Liver (tissue), 9 donors: ENCODE data around the gene RBM3. TPM values are rescaled to one million over a fixed set of nuclear protein-coding genes. Genes with fewer than 3 reads are reported as not detected.

Source experiments
- DNase-seq: peaks from one replicate; pipeline ENCODE4 v3.0.0-alpha.2; 2017; ENCODE audit warnings: low spot score
- H3K27ac ChIP-seq, 2 donors: one replicate each; pipeline ENCODE4 v1.7.0; 2013; ENCODE audit warnings: inconsistent platforms in 2 of 2, low read length in 2 of 2, control low read depth in 1 of 2, low read depth in 1 of 2, mild to moderate bottlenecking in 1 of 2
- H3K27me3 ChIP-seq, 4 donors: one replicate each; pipeline versions ENCODE4 v1.6.1 to v1.7.0; 2013; ENCODE audit warnings: low read length in 3 of 4, inconsistent platforms in 1 of 4, mild to moderate bottlenecking in 1 of 4, moderate library complexity in 1 of 4; ENCODE audit not compliant: control insufficient read depth in 4 of 4, insufficient read depth in 4 of 4
- H3K36me3 ChIP-seq, 4 donors: one replicate each; pipeline versions ENCODE4 v1.6.1 to v1.7.0; 2013; ENCODE audit warnings: low read length in 3 of 4, mild to moderate bottlenecking in 3 of 4, low read depth in 1 of 4, moderate library complexity in 1 of 4; ENCODE audit not compliant: control insufficient read depth in 4 of 4, insufficient read depth in 3 of 4
- H3K4me1 ChIP-seq, 4 donors: one replicate each; pipeline versions ENCODE4 v1.6.1 to v1.7.0; 2013; ENCODE audit warnings: low read length in 3 of 4, mild to moderate bottlenecking in 3 of 4, moderate library complexity in 1 of 4; ENCODE audit not compliant: control insufficient read depth in 4 of 4, insufficient read depth in 4 of 4
- H3K4me3 ChIP-seq, 3 donors: one replicate each; pipeline versions ENCODE4 v1.6.1 to v1.7.0; 2013; ENCODE audit warnings: low read length in 3 of 3, control low read depth in 1 of 3, low read depth in 1 of 3, mild to moderate bottlenecking in 1 of 3
- H3K9ac ChIP-seq, 2 donors: one replicate each; pipeline ENCODE4 v1.7.0; 2013; ENCODE audit warnings: low read length in 2 of 2, mild to moderate bottlenecking in 2 of 2, moderate library complexity in 2 of 2, control low read depth in 1 of 2, low read depth in 1 of 2
- H3K9me3 ChIP-seq, 4 donors: one replicate each; pipeline versions ENCODE4 v1.6.1 to v1.7.0; 2013; ENCODE audit warnings: low read length in 3 of 4; ENCODE audit not compliant: control insufficient read depth in 4 of 4
- ATF3 ChIP-seq: IDR thresholded peaks from 2 replicates; pipeline ENCODE4 v1.6.1; 2016; ENCODE audit warnings: antibody characterized with exemption
- CTCF ChIP-seq: fragments of 150-350 bp; IDR thresholded peaks from 2 replicates; pipeline ENCODE4 v1.5.1; 2017; ENCODE audit warnings: improper control_type of control experiment, low read depth, low read length; ENCODE audit not compliant: missing input control
- EGR1 ChIP-seq, 2 donors: IDR thresholded peaks; 2 replicates each; pipeline ENCODE4 v1.6.1; 2016 to 2018; ENCODE audit warnings: antibody characterized with exemption in 2 of 2, low read depth in 2 of 2
- FOXA1 ChIP-seq: IDR thresholded peaks from 2 replicates; pipeline ENCODE4 v1.6.1; 2016; ENCODE audit warnings: antibody characterized with exemption
- FOXA2 ChIP-seq: IDR thresholded peaks from 2 replicates; pipeline ENCODE4 v1.6.1; 2016; ENCODE audit warnings: antibody characterized with exemption
- GABPA ChIP-seq, 2 donors: IDR thresholded peaks in 1 of 2; conservative IDR thresholded peaks in 1 of 2; 2 replicates each; pipeline ENCODE4 v1.6.1; 2016; ENCODE audit warnings: antibody characterized with exemption in 2 of 2, mild to moderate bottlenecking in 1 of 2, moderate library complexity in 1 of 2
- HNF4A ChIP-seq, 2 donors: conservative IDR thresholded peaks; 2 replicates each; pipeline ENCODE4 v1.6.1; 2016; ENCODE audit warnings: antibody characterized with exemption in 2 of 2, mild to moderate bottlenecking in 2 of 2
- HNF4G ChIP-seq: IDR thresholded peaks from 2 replicates; pipeline ENCODE4 v1.6.1; 2016; ENCODE audit warnings: antibody characterized with exemption
- JUND ChIP-seq, 2 donors: IDR thresholded peaks; 2 replicates each; pipeline ENCODE4 v1.6.1; 2016; ENCODE audit warnings: antibody characterized with exemption in 2 of 2
- MAX ChIP-seq: IDR thresholded peaks from 2 replicates; pipeline ENCODE4 v1.6.1; 2016; ENCODE audit warnings: antibody characterized with exemption
- NR2F2 ChIP-seq: IDR thresholded peaks from 2 replicates; pipeline ENCODE4 v1.6.1; 2016; ENCODE audit warnings: antibody characterized with exemption
- RAD21 ChIP-seq, 2 donors: IDR thresholded peaks; 2 replicates each; pipeline ENCODE4 v1.6.1; 2016; ENCODE audit warnings: antibody characterized with exemption in 2 of 2, mild to moderate bottlenecking in 2 of 2
- REST ChIP-seq: IDR thresholded peaks from 2 replicates; pipeline ENCODE4 v1.6.1; 2016; ENCODE audit warnings: antibody characterized with exemption, mild to moderate bottlenecking
- RXRA ChIP-seq, 2 donors: IDR thresholded peaks; 2 replicates each; pipeline ENCODE4 v1.6.1; 2017 to 2018; ENCODE audit warnings: antibody characterized with exemption in 2 of 2, mild to moderate bottlenecking in 1 of 2
- SP1 ChIP-seq: IDR thresholded peaks from 2 replicates; pipeline ENCODE4 v1.6.1; 2018; ENCODE audit warnings: antibody characterized with exemption, mild to moderate bottlenecking
- TAF1 ChIP-seq: conservative IDR thresholded peaks from 2 replicates; pipeline ENCODE4 v1.6.1; 2016; ENCODE audit warnings: antibody characterized with exemption, mild to moderate bottlenecking
- YY1 ChIP-seq: IDR thresholded peaks from 2 replicates; pipeline ENCODE4 v1.6.1; 2016; ENCODE audit warnings: antibody characterized with exemption, mild to moderate bottlenecking
- ZBTB33 ChIP-seq: IDR thresholded peaks from 2 replicates; pipeline ENCODE4 v1.6.1; 2016; ENCODE audit warnings: antibody characterized with exemption
- WGBS: extraction: QIAGEN DNeasy Blood & Tissue Kit; methylation state at CpG from one replicate; pipeline ENCODE4 v1.1.7; 2013; 5-methylcytosine and 5-hydroxymethylcytosine counted together
- polyA plus RNA-seq, 2 donors: library from polyadenylated mRNA; stranded (reverse) in 1 of 2; unstranded in 1 of 2; fragments of 200-250 nt in 1 of 2; fragments of >200 nt in 1 of 2; fragmentation: Nextera tagmentation in 1 of 2; extraction: Ambion mirVana in 1 of 2; gene quantifications; one replicate each; pipeline versions ENCODE4 v1.2.1 to v1.2.3, GENCODE V29; 2013 to 2015
- total RNA-seq, 2 donors: library from RNA; depleted of rRNA; stranded (reverse); fragments of >200 nt; gene quantifications; one replicate each; pipeline ENCODE4 v1.2.3, GENCODE V29; 2014
- donor health status: healthy.
- donor health status: healthy.
- donor health status: healthy.
- donor health status: healthy.
- donor health status: healthy.

Gene RBM3
- total and polyA plus RNA-seq, 4 donors, result 28.6 to 87.3 (median 62.1) TPM

GRCh38 chrX:48600226-48600625, 25.9 kb downstream of the RBM3 start:
- no peak for TF ChIP-seq YY1
- no peak for TF ChIP-seq JUND (IDR thresholded peaks at IDR 0.05)
- no peak for TF ChIP-seq RXRA (IDR thresholded peaks at IDR 0.05)
- no peak for TF ChIP-seq REST
- TF ChIP-seq EGR1 (IDR thresholded peaks at IDR 0.05; ENCODE audit: low read depth in 2 of 2), result no peak
- TF ChIP-seq GABPA (IDR thresholded peaks at IDR 0.05 in 1 of 2, conservative IDR thresholded peaks at IDR 0.05 in 1 of 2), result no peak
- no peak for TF ChIP-seq HNF4A (conservative IDR thresholded peaks at IDR 0.05)
- TF ChIP-seq SP1, result no peak
- TF ChIP-seq NR2F2, result no peak
- no peak for TF ChIP-seq ZBTB33
- no peak for TF ChIP-seq MAX
- no peak for TF ChIP-seq RAD21 (IDR thresholded peaks at IDR 0.05)
- no peak for TF ChIP-seq FOXA2
- TF ChIP-seq FOXA1, result no peak
- no peak for TF ChIP-seq ATF3
- TF ChIP-seq HNF4G, result no peak
- no peak for TF ChIP-seq CTCF
- TF ChIP-seq TAF1, result no peak
- no peak overlapping the region for H3K4me3 ChIP-seq

More at GRCh38 chrX:48600226-48600625, 25.9 kb downstream of the RBM3 start:
- no peaks in the 10 kb centered on the region for H3K9me3 ChIP-seq
- no peak overlapping the region for H3K9ac ChIP-seq
- DNase-seq, result no peak
- peaks cover 0 to 10% (median 2%) of the 10 kb centered on the region in 4 donors for H3K4me1 ChIP-seq
- H3K27ac ChIP-seq, result no peak overlapping the region
- WGBS, result 96% methylated on average over 19 of the region's 19 CpGs
- peaks cover 7 to 45% (median 17%) of the 10 kb centered on the region in 4 donors for H3K36me3 ChIP-seq
- H3K27me3 ChIP-seq, result no peaks in the 10 kb centered on the region
